PC-3 (cell line): Measurements from ENCODE around the gene CD164L2.

Experiments used
- CTCF ChIP-seq: fragments of 300-600 bp; sonication (generic); conservative IDR thresholded peaks from 2 replicates; pipeline ENCODE4 v1.5.1; 2017; ENCODE audit warnings: antibody characterized with exemption, low read depth, mild to moderate bottlenecking, low read length
- EZH2 ChIP-seq: fragments of 300-600 bp; sonication (generic); IDR thresholded peaks from one replicate; pipeline ENCODE4 v1.6.1; 2017; ENCODE audit warnings: antibody characterized with exemption, mild to moderate bottlenecking, low read length; ENCODE audit not compliant: unreplicated experiment

GRCh38 chr1:27357281-27358037 is 25.7 kb downstream of the CD164L2 start:
- peak; percentile 88 for TF ChIP-seq CTCF
- no peak for TF ChIP-seq EZH2
